ENCODE measurements around the gene MED27.

Gene MED27

DNA sequence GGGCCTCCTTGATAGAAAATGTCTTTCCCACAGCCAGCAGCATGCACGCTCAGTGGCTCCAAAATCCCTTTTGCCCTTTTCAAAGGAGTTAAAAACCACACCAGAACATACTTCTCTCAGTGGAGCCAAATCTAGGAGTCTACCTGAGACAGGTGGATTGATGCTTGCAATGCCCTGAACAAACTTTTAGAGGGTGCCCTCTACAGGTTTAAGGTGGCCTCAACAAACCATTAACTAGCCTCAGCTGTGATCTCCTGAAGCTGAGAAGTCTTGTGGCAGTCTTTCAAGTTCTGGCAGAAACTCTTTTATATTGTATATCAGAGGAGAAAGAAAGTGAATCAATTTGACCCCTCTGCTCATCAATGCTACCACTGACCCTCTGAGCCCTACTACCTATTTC lies 125.4 kb downstream of the MED27 start:
- no peak for TF ChIP-seq TEAD4 (IDR thresholded peaks at IDR 0.05)
- no peak for TF ChIP-seq CREB1 (IDR thresholded peaks at IDR 0.05; ENCODE audit: low read depth)
- TF ChIP-seq, protein P1, sequence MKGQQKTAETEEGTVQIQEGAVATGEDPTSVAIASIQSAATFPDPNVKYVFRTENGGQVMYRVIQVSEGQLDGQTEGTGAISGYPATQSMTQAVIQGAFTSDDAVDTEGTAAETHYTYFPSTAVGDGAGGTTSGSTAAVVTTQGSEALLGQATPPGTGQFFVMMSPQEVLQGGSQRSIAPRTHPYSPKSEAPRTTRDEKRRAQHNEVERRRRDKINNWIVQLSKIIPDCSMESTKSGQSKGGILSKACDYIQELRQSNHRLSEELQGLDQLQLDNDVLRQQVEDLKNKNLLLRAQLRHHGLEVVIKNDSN (IDR thresholded peaks at IDR 0.05) = no peak
- TF ChIP-seq, protein P2, sequence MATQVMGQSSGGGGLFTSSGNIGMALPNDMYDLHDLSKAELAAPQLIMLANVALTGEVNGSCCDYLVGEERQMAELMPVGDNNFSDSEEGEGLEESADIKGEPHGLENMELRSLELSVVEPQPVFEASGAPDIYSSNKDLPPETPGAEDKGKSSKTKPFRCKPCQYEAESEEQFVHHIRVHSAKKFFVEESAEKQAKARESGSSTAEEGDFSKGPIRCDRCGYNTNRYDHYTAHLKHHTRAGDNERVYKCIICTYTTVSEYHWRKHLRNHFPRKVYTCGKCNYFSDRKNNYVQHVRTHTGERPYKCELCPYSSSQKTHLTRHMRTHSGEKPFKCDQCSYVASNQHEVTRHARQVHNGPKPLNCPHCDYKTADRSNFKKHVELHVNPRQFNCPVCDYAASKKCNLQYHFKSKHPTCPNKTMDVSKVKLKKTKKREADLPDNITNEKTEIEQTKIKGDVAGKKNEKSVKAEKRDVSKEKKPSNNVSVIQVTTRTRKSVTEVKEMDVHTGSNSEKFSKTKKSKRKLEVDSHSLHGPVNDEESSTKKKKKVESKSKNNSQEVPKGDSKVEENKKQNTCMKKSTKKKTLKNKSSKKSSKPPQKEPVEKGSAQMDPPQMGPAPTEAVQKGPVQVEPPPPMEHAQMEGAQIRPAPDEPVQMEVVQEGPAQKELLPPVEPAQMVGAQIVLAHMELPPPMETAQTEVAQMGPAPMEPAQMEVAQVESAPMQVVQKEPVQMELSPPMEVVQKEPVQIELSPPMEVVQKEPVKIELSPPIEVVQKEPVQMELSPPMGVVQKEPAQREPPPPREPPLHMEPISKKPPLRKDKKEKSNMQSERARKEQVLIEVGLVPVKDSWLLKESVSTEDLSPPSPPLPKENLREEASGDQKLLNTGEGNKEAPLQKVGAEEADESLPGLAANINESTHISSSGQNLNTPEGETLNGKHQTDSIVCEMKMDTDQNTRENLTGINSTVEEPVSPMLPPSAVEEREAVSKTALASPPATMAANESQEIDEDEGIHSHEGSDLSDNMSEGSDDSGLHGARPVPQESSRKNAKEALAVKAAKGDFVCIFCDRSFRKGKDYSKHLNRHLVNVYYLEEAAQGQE (IDR thresholded peaks at IDR 0.05; ENCODE audit: low read depth) = no peak
- no peak for TF ChIP-seq EGR1 (IDR thresholded peaks at IDR 0.05)
- TF ChIP-seq RAD21 (IDR thresholded peaks at IDR 0.05; ENCODE audit: low read depth) = peak; percentile 44
- no peak for TF ChIP-seq NFIC (IDR thresholded peaks at IDR 0.05)
- no peak for TF ChIP-seq FOXM1 (IDR thresholded peaks at IDR 0.05; ENCODE audit: borderline replicate concordance, low read depth)

DNA sequence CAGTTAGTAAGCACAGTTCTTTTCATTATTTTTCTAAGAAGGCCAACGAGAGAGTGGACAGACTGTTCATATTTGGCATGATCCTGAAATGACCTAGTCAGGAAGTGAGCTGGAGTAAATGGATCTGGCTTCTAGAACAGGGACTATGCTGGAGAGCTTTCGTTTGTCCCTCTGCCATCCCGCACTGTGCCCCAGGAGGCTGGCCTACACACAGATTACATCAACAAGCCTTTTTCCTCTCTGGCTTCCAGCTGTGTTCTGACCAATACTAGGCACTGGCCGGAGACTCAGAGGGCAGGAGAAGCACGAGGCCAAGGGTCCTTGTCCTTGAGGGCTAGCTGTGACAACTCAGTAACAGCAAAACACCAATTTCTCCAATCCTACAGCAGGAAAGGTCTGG lies 127.8 kb downstream of the MED27 start:
- no peak for TF ChIP-seq FOXM1 (IDR thresholded peaks at IDR 0.05; ENCODE audit: borderline replicate concordance, low read depth)
- TF ChIP-seq TAF1 (IDR thresholded peaks at IDR 0.05; ENCODE audit: low read depth) = no peak
- no peak for TF ChIP-seq RAD21 (IDR thresholded peaks at IDR 0.05; ENCODE audit: low read depth)
- TF ChIP-seq, protein P1 (IDR thresholded peaks at IDR 0.05) = no peak
- no peak for TF ChIP-seq EGR1 (IDR thresholded peaks at IDR 0.05)

- TF ChIP-seq YY1 (IDR thresholded peaks at IDR 0.05; ENCODE audit: low read depth) (no peak), RAD21 (IDR thresholded peaks at IDR 0.05; ENCODE audit: low read depth) (no peak), FOXM1 (IDR thresholded peaks at IDR 0.05; ENCODE audit: borderline replicate concordance, low read depth) (no peak), ZBTB7A (IDR thresholded peaks at IDR 0.05; ENCODE audit: low read depth) (no peak), EGR1 (IDR thresholded peaks at IDR 0.05) (no peak), CEBPB (IDR thresholded peaks at IDR 0.05) (no peak), NFIC (IDR thresholded peaks at IDR 0.05) (no peak), TCF12 (IDR thresholded peaks at IDR 0.05; ENCODE audit: low read depth) (no peak), EP300 (IDR thresholded peaks at IDR 0.05; ENCODE audit: borderline replicate concordance) (no peak), TEAD4 (IDR thresholded peaks at IDR 0.05) (no peak), TAF1 (IDR thresholded peaks at IDR 0.05; ENCODE audit: low read depth) (no peak), CREB1 (IDR thresholded peaks at IDR 0.05; ENCODE audit: low read depth) (no peak)
- TF ChIP-seq, protein P3, sequence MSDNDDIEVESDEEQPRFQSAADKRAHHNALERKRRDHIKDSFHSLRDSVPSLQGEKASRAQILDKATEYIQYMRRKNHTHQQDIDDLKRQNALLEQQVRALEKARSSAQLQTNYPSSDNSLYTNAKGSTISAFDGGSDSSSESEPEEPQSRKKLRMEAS (IDR thresholded peaks at IDR 0.05) = no peak
- TF ChIP-seq, protein P1 (IDR thresholded peaks at IDR 0.05) = no peak
- TF ChIP-seq, protein P2 (IDR thresholded peaks at IDR 0.05; ENCODE audit: low read depth) = no peak
Observed at GRCh38 chr9:131951155-131951554, 128.5 kb downstream of the MED27 start.

DNA sequence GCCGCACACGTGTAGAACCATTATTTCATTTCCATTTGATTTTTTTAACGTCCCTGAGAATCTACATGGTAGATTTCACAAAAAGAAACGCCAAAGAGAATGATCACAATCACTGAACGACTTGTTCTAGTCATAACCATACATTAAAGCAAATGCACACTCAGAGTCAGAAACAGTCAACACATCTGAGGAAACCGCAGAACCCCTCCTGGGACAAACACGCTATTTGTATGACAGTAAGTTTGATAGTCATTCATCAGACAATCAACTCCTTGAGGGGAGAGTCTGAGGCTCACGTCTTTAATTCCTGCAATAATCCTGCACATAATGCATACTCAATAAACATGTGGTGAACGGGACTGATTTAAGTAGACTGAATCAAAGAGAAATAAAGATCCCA lies 129.2 kb downstream of the MED27 start:
- TF ChIP-seq TAF1 (IDR thresholded peaks at IDR 0.05; ENCODE audit: low read depth) (no peak), YY1 (IDR thresholded peaks at IDR 0.05; ENCODE audit: low read depth) (no peak), FOXM1 (IDR thresholded peaks at IDR 0.05; ENCODE audit: borderline replicate concordance, low read depth) (no peak), CREB1 (IDR thresholded peaks at IDR 0.05; ENCODE audit: low read depth) (no peak), TEAD4 (IDR thresholded peaks at IDR 0.05) (no peak), TCF12 (IDR thresholded peaks at IDR 0.05; ENCODE audit: low read depth) (no peak), EP300 (IDR thresholded peaks at IDR 0.05; ENCODE audit: borderline replicate concordance) (no peak), ZBTB7A (IDR thresholded peaks at IDR 0.05; ENCODE audit: low read depth) (no peak), CEBPB (IDR thresholded peaks at IDR 0.05) (no peak), RAD21 (IDR thresholded peaks at IDR 0.05; ENCODE audit: low read depth) (no peak)
- TF ChIP-seq, protein P2 (IDR thresholded peaks at IDR 0.05; ENCODE audit: low read depth) = no peak
- TF ChIP-seq, protein P1 (IDR thresholded peaks at IDR 0.05) = no peak
- TF ChIP-seq, protein P3 (IDR thresholded peaks at IDR 0.05) = no peak

Measured in Ishikawa (cell line).